PFSK-1 (cell line): ENCODE data around the gene FAM83B.

Experiments
- FOXP2 ChIP-seq: optimal IDR thresholded peaks from 2 replicates; pipeline ENCODE3; 2011; ENCODE audit warnings: borderline replicate concordance, control low read depth, inconsistent platforms; ENCODE audit not compliant: insufficient read depth; ENCODE audit errors: extremely low read length, extremely low read depth
- POLR2AphosphoS5 ChIP-seq: IDR thresholded peaks from 2 replicates; pipeline ENCODE4 v1.6.1; 2012; ENCODE audit warnings: low read depth, mild to moderate bottlenecking, control low read depth, low read length, moderate library complexity
- REST ChIP-seq, 2 experiments: IDR thresholded peaks; 2 replicates each; pipeline versions ENCODE4 v1.6.1 to v1.8.0; 2011 to 2012; ENCODE audit warnings: low read depth in 2 of 2, low read length in 2 of 2, control low read depth in 1 of 2, inconsistent platforms in 1 of 2, mild to moderate bottlenecking in 1 of 2, moderate library complexity in 1 of 2; ENCODE audit not compliant: insufficient read depth in 1 of 2
- SIN3A ChIP-seq: IDR thresholded peaks from 2 replicates; pipeline ENCODE4 v1.6.1; 2012; ENCODE audit warnings: mild to moderate bottlenecking, low read length, moderate library complexity, borderline replicate concordance; ENCODE audit not compliant: insufficient read depth
- TAF1 ChIP-seq: IDR thresholded peaks from 2 replicates; pipeline ENCODE4 v1.6.1; 2012; ENCODE audit warnings: low read length, control low read depth, borderline replicate concordance; ENCODE audit not compliant: insufficient read depth

Gene FAM83B

DNA sequence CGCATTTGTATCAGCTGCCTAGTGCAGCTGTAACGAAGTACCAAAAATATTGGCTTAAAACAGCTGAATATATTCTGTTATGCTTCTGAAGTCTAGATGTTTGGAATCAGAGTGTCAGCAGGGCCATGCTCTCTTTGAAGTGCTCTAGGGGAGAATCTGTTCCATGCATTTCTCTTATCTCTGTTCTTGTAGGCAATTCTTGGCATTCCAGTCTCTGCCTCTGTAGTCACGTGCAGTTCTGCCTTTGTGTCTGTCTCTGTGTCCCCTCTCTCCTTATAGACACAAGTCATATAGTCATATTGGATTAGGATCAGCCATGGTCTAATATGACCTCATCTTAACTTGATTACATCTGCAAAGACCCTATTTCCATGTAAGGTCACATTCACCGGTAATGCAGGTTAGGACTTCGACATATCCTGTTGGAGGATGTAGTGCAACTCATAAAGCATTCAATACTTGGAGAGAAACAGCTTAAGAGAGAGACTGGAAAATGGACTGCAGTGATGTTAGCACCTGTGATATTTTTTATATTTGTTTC, 18.6 kb downstream of the FAM83B start:
- no peak for TF ChIP-seq POLR2AphosphoS5
- no peak for TF ChIP-seq FOXP2
- TF ChIP-seq SIN3A: no peak
- TF ChIP-seq REST (IDR thresholded peaks at IDR 0.05; ENCODE audit: insufficient read depth in 1 of 2, low read depth in 2 of 2, low read length in 2 of 2): no peak
- TF ChIP-seq TAF1: no peak

GRCh38 chr6:54868556-54868955, 22.0 kb downstream of the FAM83B start:
- no peak for TF ChIP-seq REST (IDR thresholded peaks at IDR 0.05; ENCODE audit: insufficient read depth in 1 of 2, low read depth in 2 of 2, low read length in 2 of 2)

- no peak for TF ChIP-seq SIN3A
- no peak for TF ChIP-seq REST (IDR thresholded peaks at IDR 0.05; ENCODE audit: insufficient read depth in 1 of 2, low read depth in 2 of 2, low read length in 2 of 2)
- TF ChIP-seq FOXP2: no peak
- no peak for TF ChIP-seq TAF1
- TF ChIP-seq POLR2AphosphoS5: no peak
These were observed 27.0 kb downstream of the FAM83B start for GRCh38 chr6:54873599-54873998.

- TF ChIP-seq SIN3A: no peak
- TF ChIP-seq POLR2AphosphoS5: no peak
- no peak for TF ChIP-seq REST (IDR thresholded peaks at IDR 0.05; ENCODE audit: insufficient read depth in 1 of 2, low read depth in 2 of 2, low read length in 2 of 2)
- TF ChIP-seq TAF1: no peak
- TF ChIP-seq FOXP2: no peak
These were observed 27.9 kb downstream of the FAM83B start for GRCh38 chr6:54874349-54875048.

GRCh38 chr6:54875539-54875938, 29.0 kb downstream of the FAM83B start:
- no peak for TF ChIP-seq FOXP2
- TF ChIP-seq TAF1: no peak
- TF ChIP-seq POLR2AphosphoS5: no peak
- no peak for TF ChIP-seq SIN3A
- no peak for TF ChIP-seq REST (IDR thresholded peaks at IDR 0.05; ENCODE audit: insufficient read depth in 1 of 2, low read depth in 2 of 2, low read length in 2 of 2)
